ENCODE measurements around the gene CAPZB. TPM values are rescaled to one million over a fixed set of nuclear protein-coding genes. Genes with fewer than 3 reads are reported as not detected.

CAPZB gene
- total and polyA plus RNA-seq, 7 donors, result 179 to 284 (median 224) TPM

- Histone ChIP-seq H3K27ac (peak overlapping the region; percentile 13), H3K4me3 (no peak overlapping the region), H3K36me3 (ENCODE audit: insufficient read depth in 1 of 2, low read depth in 1 of 2) (peaks cover 0 to 21% of the 10 kb centered on the region in 2 donors), H3K9me3 (no peaks in the 10 kb centered on the region), H3K27me3 (ENCODE audit: insufficient read depth in 3 of 3, low read length in 2 of 3) (no peaks in the 10 kb centered on the region), H3K4me1 (peaks cover 29% of the 10 kb centered on the region)
- TF ChIP-seq CTCF (IDR thresholded peaks at IDR 0.05), result no peak
- WGBS, 3 donors, result 21 to 25% (median 24%) methylated on average over 15 of the region's 15 CpGs
- intact Hi-C loops (cut with DNase I), result loop anchor here in 1 of 2 donors (10.0 kb wide), 1 partner anchor 269 kb away; no protein-coding TSS in a partner anchor
- DNase-seq (peak; percentile 46 to 55), ATAC-seq (peak; percentile 44 to 77 (median 72))
Observed at GRCh38 chr1:19385869-19386591, 99.3 kb downstream of the CAPZB start.

- Histone ChIP-seq H3K36me3 (ENCODE audit: insufficient read depth in 1 of 2, low read depth in 1 of 2) (peaks cover under 1 to 27% of the 10 kb centered on the region in 2 donors), H3K27ac (no peak overlapping the region), H3K9me3 (no peaks in the 10 kb centered on the region), H3K27me3 (ENCODE audit: insufficient read depth in 3 of 3, low read length in 2 of 3) (no peaks in the 10 kb centered on the region), H3K4me3 (no peak overlapping the region), H3K4me1 (peaks cover 21% of the 10 kb centered on the region)
- intact Hi-C loops (cut with DNase I), result loop anchor here in 1 of 2 donors (10.0 kb wide), 1 partner anchor 270 kb away; no protein-coding TSS in a partner anchor
- no peak for TF ChIP-seq CTCF (IDR thresholded peaks at IDR 0.05)
- ATAC-seq (no peak), DNase-seq (peak in 1 of 2 donors; percentile 11)
- WGBS, 3 donors, result 78 to 96% (median 90%) methylated on average over 9 of the region's 9 CpGs
Observed at GRCh38 chr1:19385221-19385620, 100.1 kb downstream of the CAPZB start.

- no peak for ATAC-seq
- Histone ChIP-seq H3K36me3 (ENCODE audit: insufficient read depth in 1 of 2, low read depth in 1 of 2) (peaks cover 5 to 32% of the 10 kb centered on the region in 2 donors), H3K27ac (no peak overlapping the region), H3K4me3 (no peak overlapping the region), H3K4me1 (peaks cover 21% of the 10 kb centered on the region), H3K27me3 (ENCODE audit: insufficient read depth in 3 of 3, low read length in 2 of 3) (no peaks in the 10 kb centered on the region), H3K9me3 (no peaks in the 10 kb centered on the region)
- intact Hi-C loops (cut with DNase I), result loop anchor here in 1 of 2 donors (10.0 kb wide), 1 partner anchor 270 kb away; no protein-coding TSS in a partner anchor
- no peak for TF ChIP-seq CTCF (IDR thresholded peaks at IDR 0.05)
- peak in 1 of 2 donors; percentile 1 for DNase-seq
- WGBS, 3 donors, result 96 to 97% (median 97%) methylated on average over 7 of the region's 7 CpGs
Observed at GRCh38 chr1:19384772-19385187, 100.6 kb downstream of the CAPZB start.

GRCh38 chr1:19384113-19384512 is 101.2 kb downstream of the CAPZB start:
- H3K4me3 ChIP-seq, result no peak overlapping the region
- intact Hi-C loops (cut with DNase I), result loop anchor here in 1 of 2 donors (10.0 kb wide), 1 partner anchor 271 kb away; no protein-coding TSS in a partner anchor
- H3K27me3 ChIP-seq (ENCODE audit: insufficient read depth in 3 of 3, low read length in 2 of 3), result no peaks in the 10 kb centered on the region
- H3K9me3 ChIP-seq, result no peaks in the 10 kb centered on the region
- peaks cover 21% of the 10 kb centered on the region for H3K4me1 ChIP-seq
- DNase-seq, result no peak
- H3K36me3 ChIP-seq (ENCODE audit: insufficient read depth in 1 of 2, low read depth in 1 of 2), result peaks cover 5 to 38% of the 10 kb centered on the region in 2 donors
- 80 to 83% (median 82%) methylated on average over 4 of the region's 4 CpGs for WGBS, 3 donors
- TF ChIP-seq CTCF (IDR thresholded peaks at IDR 0.05), result no peak
- no peak overlapping the region for H3K27ac ChIP-seq
- ATAC-seq, result peak in 1 of 4 donors; percentile 41
